Fibroblast of villous mesenchyme (primary cell): ENCODE results near the gene ODAD2. TPM values are rescaled to one million over a fixed set of nuclear protein-coding genes. Genes with fewer than 3 reads are reported as not detected.
A peak's percentile ranks its signal among the peaks of the same experiment; 100 is the strongest.

Experiments used
- DNase-seq: peaks from one replicate; pipeline ENCODE4 v3.0.0-alpha.2; 2010; ENCODE audit warnings: low read depth
- H3K4me3 ChIP-seq: 2 replicates; pipeline ENCODE4 v1.5.1; 2011; ENCODE audit warnings: low read depth, mild to moderate bottlenecking, low read length
- small RNA-seq: library from RNA; depleted of rRNA; stranded (forward); fragments of <200 nt; gene quantifications from one replicate; pipeline ENCODE3, GENCODE V24; 2012
- total RNA-seq: library from RNA; depleted of rRNA; stranded (reverse); fragments of >200 nt; gene quantifications from 2 replicates; pipeline ENCODE4 v1.2.3, GENCODE V29; 2012
- TF ChIP-seq, protein P1 (sequence below): IDR thresholded peaks from 2 replicates; pipeline ENCODE4 v1.5.1; 2012; ENCODE audit warnings: low read depth, mild to moderate bottlenecking, low read length; ENCODE audit not compliant: insufficient read depth

The ODAD2 gene
- total RNA-seq, 1 donor: 4.3 TPM

DNA sequence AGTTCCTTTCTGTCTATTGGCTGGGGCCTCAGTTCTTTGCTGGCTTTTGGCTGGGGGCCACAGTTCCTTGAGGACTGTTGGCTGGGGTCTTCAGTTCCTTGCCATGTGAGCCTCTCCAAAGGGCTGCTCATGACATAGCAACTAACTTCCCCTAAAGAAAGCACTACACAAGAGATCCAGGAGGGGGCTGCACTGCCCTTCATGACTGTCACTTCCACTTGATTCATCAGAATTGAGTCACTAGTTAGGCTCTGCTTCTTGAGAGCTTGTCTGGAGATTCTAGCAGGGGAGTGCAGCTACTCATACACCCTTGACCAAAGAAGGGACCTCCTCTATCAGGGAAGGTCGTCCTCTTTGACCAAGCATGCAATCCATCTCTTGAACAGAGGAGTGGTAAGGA, 215.2 kb downstream of the ODAD2 start:
- DNase-seq: peak; percentile 17
- H3K4me3 ChIP-seq: no peak overlapping the region
- TF ChIP-seq, protein P1, sequence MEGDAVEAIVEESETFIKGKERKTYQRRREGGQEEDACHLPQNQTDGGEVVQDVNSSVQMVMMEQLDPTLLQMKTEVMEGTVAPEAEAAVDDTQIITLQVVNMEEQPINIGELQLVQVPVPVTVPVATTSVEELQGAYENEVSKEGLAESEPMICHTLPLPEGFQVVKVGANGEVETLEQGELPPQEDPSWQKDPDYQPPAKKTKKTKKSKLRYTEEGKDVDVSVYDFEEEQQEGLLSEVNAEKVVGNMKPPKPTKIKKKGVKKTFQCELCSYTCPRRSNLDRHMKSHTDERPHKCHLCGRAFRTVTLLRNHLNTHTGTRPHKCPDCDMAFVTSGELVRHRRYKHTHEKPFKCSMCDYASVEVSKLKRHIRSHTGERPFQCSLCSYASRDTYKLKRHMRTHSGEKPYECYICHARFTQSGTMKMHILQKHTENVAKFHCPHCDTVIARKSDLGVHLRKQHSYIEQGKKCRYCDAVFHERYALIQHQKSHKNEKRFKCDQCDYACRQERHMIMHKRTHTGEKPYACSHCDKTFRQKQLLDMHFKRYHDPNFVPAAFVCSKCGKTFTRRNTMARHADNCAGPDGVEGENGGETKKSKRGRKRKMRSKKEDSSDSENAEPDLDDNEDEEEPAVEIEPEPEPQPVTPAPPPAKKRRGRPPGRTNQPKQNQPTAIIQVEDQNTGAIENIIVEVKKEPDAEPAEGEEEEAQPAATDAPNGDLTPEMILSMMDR: peak; percentile 37

DNA sequence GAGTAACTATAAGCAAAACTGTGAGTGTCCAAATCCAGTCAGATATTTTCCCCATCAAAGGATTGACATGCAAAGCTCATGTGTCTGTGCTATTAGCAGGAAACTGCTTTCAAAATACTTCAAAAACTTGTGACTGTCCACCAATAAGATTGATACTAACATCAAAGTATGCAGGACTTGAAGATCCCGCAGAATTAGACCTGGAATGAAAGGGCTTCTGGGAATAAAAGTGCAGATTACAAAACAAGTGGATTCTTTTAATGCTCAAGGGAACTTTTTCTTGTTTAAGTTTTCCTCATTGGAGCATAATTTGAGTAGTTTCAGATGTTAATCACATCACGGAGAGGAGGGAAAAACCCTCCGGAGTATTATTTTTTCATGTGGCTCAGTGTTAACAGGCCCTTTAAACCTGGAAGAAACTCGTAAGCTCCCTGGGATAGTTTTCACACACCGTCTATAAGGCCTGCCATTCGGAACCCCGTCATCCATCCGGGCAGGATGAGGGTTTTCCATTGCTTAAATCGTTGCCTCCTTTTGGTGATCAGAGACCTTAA, 219.3 kb downstream of the ODAD2 start:
- TF ChIP-seq, protein P1: no peak
- DNase-seq: peak; percentile 14
- no peak overlapping the region for H3K4me3 ChIP-seq

DNA sequence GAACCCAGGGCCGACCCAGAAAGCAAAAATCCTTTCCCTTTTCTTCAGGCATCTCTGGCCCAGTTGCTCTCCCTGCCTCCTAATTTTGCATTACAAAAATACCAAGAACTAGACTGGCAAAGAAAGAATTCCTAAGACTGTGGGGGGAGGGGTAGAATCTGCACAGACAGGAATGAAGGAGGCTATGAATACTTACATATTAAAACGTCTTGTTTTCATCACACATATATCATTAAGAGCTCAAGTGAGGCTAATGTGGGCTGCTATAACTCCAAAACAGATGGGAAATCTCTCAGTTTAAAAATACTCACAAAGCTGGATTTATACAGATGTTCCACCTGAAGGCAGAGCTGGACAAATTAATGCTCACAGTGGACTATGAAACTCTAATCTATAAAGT, 224.0 kb downstream of the ODAD2 start:
- DNase-seq: no peak
- TF ChIP-seq, protein P1: no peak
- H3K4me3 ChIP-seq: no peak overlapping the region

DNA sequence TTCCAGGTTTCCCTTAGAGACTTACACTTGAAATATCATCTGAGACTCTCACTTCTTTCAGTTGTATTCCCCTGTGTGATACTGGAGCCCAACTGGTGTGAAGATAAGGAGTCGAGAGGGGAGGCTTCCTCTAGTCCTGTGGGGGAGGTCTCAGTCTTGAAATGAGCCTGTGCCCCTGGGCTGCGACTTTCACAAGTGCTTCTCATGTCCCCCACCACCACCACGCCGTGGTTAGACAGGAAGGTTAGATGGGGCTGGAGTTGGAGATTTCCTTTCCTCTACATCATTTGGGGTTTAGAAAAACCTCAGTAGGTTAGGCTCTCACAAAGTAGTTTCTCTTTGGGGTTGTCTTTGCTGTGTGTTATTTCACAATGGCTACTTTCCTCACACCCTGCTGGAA, 227.6 kb downstream of the ODAD2 start:
- TF ChIP-seq, protein P1: no peak
- DNase-seq: no peak
- no peak overlapping the region for H3K4me3 ChIP-seq

DNA sequence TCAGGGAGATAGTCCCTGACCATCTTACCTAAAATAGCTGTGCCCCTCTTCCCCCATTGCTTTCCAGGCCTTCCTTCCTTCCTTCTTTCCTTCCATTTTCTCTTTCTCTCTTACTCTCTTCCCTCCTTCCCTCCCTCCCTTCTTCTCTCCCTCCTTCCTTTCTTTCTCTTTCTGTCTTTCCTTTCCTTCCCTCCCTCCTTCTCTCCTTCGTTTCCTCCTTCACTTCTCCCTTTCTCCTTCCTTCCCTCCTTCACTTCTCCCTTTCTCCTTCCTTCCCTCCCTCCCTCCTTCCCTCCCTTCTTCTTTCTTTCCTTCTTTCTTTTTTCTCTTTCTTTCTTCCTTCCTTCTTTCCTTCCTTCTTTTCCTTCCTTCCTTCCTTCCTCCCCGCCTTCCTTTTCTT, 228.7 kb downstream of the ODAD2 start:
- DNase-seq: no peak
- TF ChIP-seq, protein P1: no peak
- H3K4me3 ChIP-seq: no peak overlapping the region

Small RNA genes lying within 50 kb of the gene (small RNA-seq; reads per million reads assigned to genes)
- not detected for gene MRPS21P5
- not detected for gene RN7SKP132
